Measurements from ENCODE around the gene CNTN4. TPM values are rescaled to one million over a fixed set of nuclear protein-coding genes. Genes with fewer than 3 reads are reported as not detected.

CNTN4 gene
- total RNA-seq, 1 experiment from 2014 or later: 1.6 TPM

- no peak overlapping the region for H2AK5ac ChIP-seq (ENCODE audit: insufficient read length, low read length)
- no peaks in the 10 kb centered on the region; the same call in 1 of the 2 replicates for H3K4me1 ChIP-seq (ENCODE audit: insufficient read depth, low read length)
- H3K79me1 ChIP-seq (ENCODE audit: insufficient read depth, low read depth, low read length, poor library complexity, severe bottlenecking): no peaks in the 10 kb centered on the region
- no peaks in the 10 kb centered on the region for H3K9me3 ChIP-seq (ENCODE audit: control insufficient read depth, low read depth, low read length)
- H2BK20ac ChIP-seq (ENCODE audit: low read depth, low read length, poor library complexity, severe bottlenecking): no peak overlapping the region
- H4K5ac ChIP-seq (ENCODE audit: insufficient read length, low read depth, low read length): no peak overlapping the region
- no peak overlapping the region for H4K91ac ChIP-seq (ENCODE audit: insufficient read length, low read depth, low read length)
- Mint-ChIP-seq H3K36me3 (ENCODE audit: insufficient read depth in 1 of 3, low read depth in 3 of 3) (no peaks in the 10 kb centered on the region), H3K4me3 (no peak overlapping the region), H3K9me3 (no peaks in the 10 kb centered on the region; a peak in 1 of 5 replicates), H3K27ac (no peak overlapping the region), H3K4me1 (peaks cover 2% of the 10 kb centered on the region in 2 experiments; a peak in 1 of 4 replicates), H3K27me3 (ENCODE audit: low read depth) (peaks cover 3% of the 10 kb centered on the region; the same call in 1 of the 2 replicates)
- H3K4me2 ChIP-seq (ENCODE audit: insufficient read depth, insufficient read length, low read length): no peak overlapping the region
- DNase-seq: no peak
- no peak overlapping the region for H2BK12ac ChIP-seq (ENCODE audit: insufficient read length, low read depth, low read length)
- H4K20me1 ChIP-seq (ENCODE audit: control insufficient read depth, insufficient read depth, insufficient read length): no peaks in the 10 kb centered on the region
- H3T11ph ChIP-seq (ENCODE audit: low read length): no peak overlapping the region
- H2BK15ac ChIP-seq (ENCODE audit: low read depth, low read length): no peak overlapping the region
- no CpG with 5 or more reads among the region's 1 CpG for WGBS (ENCODE audit: extremely low coverage, insufficient read length, low lambda C conversion rate)
- no peak overlapping the region for H4K8ac ChIP-seq (replicated peaks; ENCODE audit: insufficient read length, low read depth, low read length)
- H3K18ac ChIP-seq (ENCODE audit: insufficient read length, low read depth, low read length): no peak overlapping the region
- TF ChIP-seq CTCF (conservative IDR thresholded peaks at IDR 0.05): no peak
- no peak overlapping the region for H2BK120ac ChIP-seq (ENCODE audit: low read depth, low read length, poor library complexity, severe bottlenecking)
- no peak overlapping the region for H3K4ac ChIP-seq (ENCODE audit: low read depth, low read length)
- no peak overlapping the region for H3K56ac ChIP-seq (ENCODE audit: insufficient read length, low read depth, low read length)
- no peak overlapping the region for H2AFZ ChIP-seq (ENCODE audit: low read length)
- H3K79me2 ChIP-seq (ENCODE audit: insufficient read depth, low read length): no peaks in the 10 kb centered on the region
- no peak overlapping the region for H3K9ac ChIP-seq (ENCODE audit: extremely low read depth, insufficient read length, low read length)
- no peaks in the 10 kb centered on the region for H3K27me3 ChIP-seq (ENCODE audit: insufficient read depth, low read length)
- no peak overlapping the region for H2BK5ac ChIP-seq (ENCODE audit: insufficient read length, low read length)
- H3K27ac ChIP-seq (ENCODE audit: insufficient read length, low read depth, low read length): no peak overlapping the region
- no peak overlapping the region for H3K14ac ChIP-seq (ENCODE audit: insufficient read depth, low read length)
- H3K23me2 ChIP-seq (ENCODE audit: insufficient read length, low read depth, low read length, poor library complexity, severe bottlenecking): no peaks in the 10 kb centered on the region
- no peak overlapping the region for H3K23ac ChIP-seq (ENCODE audit: insufficient read length, low read depth, low read length)
These were observed 691.7 kb downstream of the CNTN4 start for GRCh38 chr3:2790266-2790815.

All from H9 (cell line).